ENCODE results near the gene SPATA6. TPM values are rescaled to one million over a fixed set of nuclear protein-coding genes. Genes with fewer than 3 reads are reported as not detected.
A peak's percentile ranks its signal among the peaks of the same experiment; 100 is the strongest.
"Not testable (repeated sequence)": the region's sequence is repeated elsewhere in the genome, so short reads cannot be mapped to it uniquely, and the experiment has no call there.

The SPATA6 gene
- total RNA-seq, 2 donors from 2014 or later = 42.8 to 51.5 TPM

DNA sequence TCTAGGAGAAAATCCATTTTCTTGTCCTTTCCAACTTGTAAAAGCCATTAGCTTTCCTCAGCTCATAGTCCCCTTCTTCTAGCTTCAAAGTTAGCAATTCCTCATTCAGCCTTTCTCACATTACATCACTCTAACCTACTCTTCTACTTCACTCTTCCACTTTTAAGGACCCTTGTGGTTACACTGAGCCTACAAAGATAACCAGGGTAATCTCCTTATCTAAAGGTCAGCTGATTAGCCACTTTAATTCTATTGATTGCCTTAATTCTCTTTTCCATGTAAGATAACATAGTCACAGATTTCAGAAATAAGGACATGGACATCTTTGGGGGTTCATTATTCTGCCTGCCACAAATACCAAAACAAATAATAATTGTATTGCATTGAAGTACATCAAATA is 8.5 kb upstream of the SPATA6 start:
- TF ChIP-seq, protein P1, sequence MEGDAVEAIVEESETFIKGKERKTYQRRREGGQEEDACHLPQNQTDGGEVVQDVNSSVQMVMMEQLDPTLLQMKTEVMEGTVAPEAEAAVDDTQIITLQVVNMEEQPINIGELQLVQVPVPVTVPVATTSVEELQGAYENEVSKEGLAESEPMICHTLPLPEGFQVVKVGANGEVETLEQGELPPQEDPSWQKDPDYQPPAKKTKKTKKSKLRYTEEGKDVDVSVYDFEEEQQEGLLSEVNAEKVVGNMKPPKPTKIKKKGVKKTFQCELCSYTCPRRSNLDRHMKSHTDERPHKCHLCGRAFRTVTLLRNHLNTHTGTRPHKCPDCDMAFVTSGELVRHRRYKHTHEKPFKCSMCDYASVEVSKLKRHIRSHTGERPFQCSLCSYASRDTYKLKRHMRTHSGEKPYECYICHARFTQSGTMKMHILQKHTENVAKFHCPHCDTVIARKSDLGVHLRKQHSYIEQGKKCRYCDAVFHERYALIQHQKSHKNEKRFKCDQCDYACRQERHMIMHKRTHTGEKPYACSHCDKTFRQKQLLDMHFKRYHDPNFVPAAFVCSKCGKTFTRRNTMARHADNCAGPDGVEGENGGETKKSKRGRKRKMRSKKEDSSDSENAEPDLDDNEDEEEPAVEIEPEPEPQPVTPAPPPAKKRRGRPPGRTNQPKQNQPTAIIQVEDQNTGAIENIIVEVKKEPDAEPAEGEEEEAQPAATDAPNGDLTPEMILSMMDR (conservative IDR thresholded peaks at IDR 0.05) = no peak
- Mint-ChIP-seq H3K4me3 (no peak overlapping the region), H3K4me1 (peaks cover 13% of the 10 kb centered on the region), H3K9me3 (peaks cover 34% of the 10 kb centered on the region), H3K27ac (peak overlapping the region; percentile 71), H3K36me3 (ENCODE audit: low read depth) (peaks cover 6% of the 10 kb centered on the region), H3K27me3 (ENCODE audit: insufficient read depth) (peaks cover 24% of the 10 kb centered on the region)
- peaks cover 20% of the 10 kb centered on the region for H3K27me3 ChIP-seq (ENCODE audit: control insufficient read depth, insufficient read depth, low read length, poor library complexity, severe bottlenecking)
- H3K9ac ChIP-seq (ENCODE audit: extremely low read depth, low read length, poor library complexity, severe bottlenecking) = no peak overlapping the region
- H3K9me3 ChIP-seq (ENCODE audit: control insufficient read depth, low read length) = peaks cover 23% of the 10 kb centered on the region
- H3K36me3 ChIP-seq (ENCODE audit: control insufficient read depth, insufficient read depth, low read length) = no peaks in the 10 kb centered on the region
- H3K4me3 ChIP-seq (ENCODE audit: low read length) = no peak overlapping the region
- H3K4me1 ChIP-seq (ENCODE audit: control insufficient read depth, insufficient read depth, low read length) = peaks cover 4% of the 10 kb centered on the region
- H3K27ac ChIP-seq (ENCODE audit: low read depth, low read length) = no peak overlapping the region
- no peak for DNase-seq

DNA sequence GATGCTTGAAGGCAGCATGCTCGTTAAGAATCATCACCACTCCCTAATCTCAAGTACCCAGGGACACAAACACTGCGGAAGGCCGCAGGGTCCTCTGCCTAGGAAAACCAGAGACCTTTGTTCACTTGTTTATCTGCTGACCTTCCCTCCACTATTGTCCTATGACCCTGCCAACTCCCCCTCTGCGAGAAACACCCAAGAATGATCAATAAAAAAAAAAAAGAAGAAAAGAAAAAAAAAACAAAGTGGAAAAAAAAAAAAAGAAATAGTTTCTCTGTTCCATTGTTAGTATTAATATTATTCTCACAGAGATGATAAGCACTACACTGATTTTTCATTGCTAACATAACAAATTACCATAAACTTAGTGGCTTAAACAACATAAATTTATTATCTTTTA is 8.0 kb upstream of the SPATA6 start:
- not testable (repeated sequence) for H3K27ac ChIP-seq (ENCODE audit: low read depth, low read length); H3K4me3 ChIP-seq (ENCODE audit: low read length); H3K4me3 Mint-ChIP-seq; H3K9ac ChIP-seq (ENCODE audit: extremely low read depth, low read length, poor library complexity, severe bottlenecking); H3K4me1 ChIP-seq (ENCODE audit: control insufficient read depth, insufficient read depth, low read length); DNase-seq; H3K36me3 Mint-ChIP-seq (ENCODE audit: low read depth); H3K27ac Mint-ChIP-seq; H3K36me3 ChIP-seq (ENCODE audit: control insufficient read depth, insufficient read depth, low read length)
- Mint-ChIP-seq H3K9me3 (peaks cover 39% of the 10 kb centered on the region), H3K4me1 (peaks cover 13% of the 10 kb centered on the region), H3K27me3 (ENCODE audit: insufficient read depth) (peaks cover 22% of the 10 kb centered on the region)
- H3K9me3 ChIP-seq (ENCODE audit: control insufficient read depth, low read length) = peaks cover 28% of the 10 kb centered on the region
- H3K27me3 ChIP-seq (ENCODE audit: control insufficient read depth, insufficient read depth, low read length, poor library complexity, severe bottlenecking) = peaks cover 20% of the 10 kb centered on the region
- WGBS, 2 experiments (ENCODE audit: insufficient coverage in 1 of 2, insufficient read length in 1 of 2) = no CpG with 5 or more reads among the region's 4 CpGs

DNA sequence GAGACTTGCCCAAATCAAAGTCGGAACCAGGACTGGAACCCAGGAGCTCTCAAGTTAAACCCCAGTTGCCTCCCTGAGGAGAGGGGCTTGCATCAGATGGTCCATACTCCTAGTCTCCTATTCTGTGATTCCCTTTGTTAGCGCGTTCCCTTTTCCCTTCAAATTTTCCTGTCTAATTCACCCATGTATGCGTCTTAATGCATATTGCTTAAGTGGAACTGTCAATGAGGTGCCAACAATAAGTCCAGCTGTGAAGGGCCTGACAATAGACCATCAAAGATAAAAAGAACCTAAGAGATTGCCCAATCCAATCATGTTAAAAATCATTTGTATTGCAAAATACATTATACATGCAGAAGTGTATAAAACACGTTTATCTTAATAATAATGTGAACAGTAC is 634 bp upstream of the SPATA6 start:
- H3K9me3 Mint-ChIP-seq = peaks cover 33% of the 10 kb centered on the region

More for the DNA sequence above, 634 bp upstream of the SPATA6 start:
- H3K4me1 Mint-ChIP-seq = peaks cover 20% of the 10 kb centered on the region
- peak overlapping the region; percentile 82 for H3K4me3 ChIP-seq (ENCODE audit: low read length)
- peaks cover 8% of the 10 kb centered on the region for H3K36me3 ChIP-seq (ENCODE audit: control insufficient read depth, insufficient read depth, low read length)
- peaks cover 29% of the 10 kb centered on the region for H3K9me3 ChIP-seq (ENCODE audit: control insufficient read depth, low read length)
- no peak for DNase-seq
- H3K36me3 Mint-ChIP-seq (ENCODE audit: low read depth) = peaks cover 16% of the 10 kb centered on the region
- no peaks in the 10 kb centered on the region for H3K27me3 ChIP-seq (ENCODE audit: control insufficient read depth, insufficient read depth, low read length, poor library complexity, severe bottlenecking)
- H3K27ac Mint-ChIP-seq = peak overlapping the region; percentile 95
- peak overlapping the region; percentile 91 for H3K4me3 Mint-ChIP-seq
- peaks cover 6% of the 10 kb centered on the region for H3K27me3 Mint-ChIP-seq (ENCODE audit: insufficient read depth)
- WGBS, 2 experiments (ENCODE audit: insufficient coverage in 1 of 2, insufficient read length in 1 of 2) = 82 to 83% methylated on average over 4 to 5 of the region's 5 CpGs
- H3K27ac ChIP-seq (ENCODE audit: low read depth, low read length) = no peak overlapping the region
- no peak overlapping the region for H3K9ac ChIP-seq (ENCODE audit: extremely low read depth, low read length, poor library complexity, severe bottlenecking)
- TF ChIP-seq, protein P1 (conservative IDR thresholded peaks at IDR 0.05) = no peak
- peaks cover 4% of the 10 kb centered on the region for H3K4me1 ChIP-seq (ENCODE audit: control insufficient read depth, insufficient read depth, low read length)

Data from endodermal cell (in vitro differentiated cells).